DOHH2 (cell line): ENCODE measurements around the gene RNGTT.

Source experiments
- H3F3A ChIP-seq: fragments of 200-600 bp; sonication (generic), shearing (Covaris generic); 2 replicates; pipeline ENCODE4 v1.6.0; 2016; ENCODE audit warnings: antibody characterized with exemption, mild to moderate bottlenecking; ENCODE audit not compliant: control insufficient read depth, insufficient read depth
- H3K27ac ChIP-seq: fragments of 200-600 bp; sonication (generic); 2 replicates; pipeline ENCODE4 v1.5.1; 2014; ENCODE audit warnings: low read depth, mild to moderate bottlenecking, low read length, moderate library complexity
- H3K27me3 ChIP-seq: fragments of 200-600 bp; sonication (generic); 2 replicates; pipeline ENCODE4 v1.6.1; 2014; ENCODE audit warnings: mild to moderate bottlenecking, low read length, mixed read lengths; ENCODE audit not compliant: control insufficient read depth
- H3K36me3 ChIP-seq: fragments of 200-600 bp; sonication (generic); 2 replicates; pipeline ENCODE4 v1.6.1; 2014; ENCODE audit warnings: mild to moderate bottlenecking, low read length, moderate library complexity, mixed read lengths; ENCODE audit not compliant: control insufficient read depth
- H3K4me1 ChIP-seq: fragments of 200-600 bp; sonication (generic); 2 replicates; pipeline ENCODE4 v1.6.1; 2014; ENCODE audit warnings: mild to moderate bottlenecking, low read length, mixed read lengths; ENCODE audit not compliant: control insufficient read depth
- H3K4me2 ChIP-seq: fragments of 200-600 bp; sonication (generic); 2 replicates; pipeline ENCODE4 v1.6.0; 2014; ENCODE audit warnings: mild to moderate bottlenecking, low read length, moderate library complexity
- H3K4me3 ChIP-seq: fragments of 200-600 bp; sonication (generic); 2 replicates; pipeline ENCODE4 v1.5.1; 2014; ENCODE audit warnings: mild to moderate bottlenecking, low read length, mixed read lengths
- H3K79me2 ChIP-seq: fragments of 200-600 bp; sonication (generic); 2 replicates; pipeline ENCODE4 v1.6.1; 2014; ENCODE audit warnings: mild to moderate bottlenecking, low read length, mixed read lengths; ENCODE audit not compliant: control insufficient read depth
- H3K9me2 ChIP-seq: fragments of 200-600 bp; sonication (generic); replicated peaks from 2 replicates; pipeline ENCODE4 v1.6.1; 2014; ENCODE audit warnings: mild to moderate bottlenecking, low read length, mixed read lengths; ENCODE audit not compliant: control insufficient read depth
- H3K9me3 ChIP-seq: fragments of 200-600 bp; sonication (generic); 2 replicates; pipeline ENCODE4 v1.6.1; 2014; ENCODE audit warnings: antibody characterized with exemption, low read length, mixed read lengths; ENCODE audit not compliant: control insufficient read depth, insufficient read depth
- H4K20me1 ChIP-seq: fragments of 200-600 bp; sonication (generic); 2 replicates; pipeline ENCODE4 v1.6.0; 2014; ENCODE audit warnings: low read depth, mild to moderate bottlenecking, antibody characterized with exemption, low read length, moderate library complexity; ENCODE audit not compliant: control insufficient read depth, insufficient read depth
- CTCF ChIP-seq: fragments of 200-600 bp; sonication (generic); IDR thresholded peaks from one replicate; pipeline ENCODE4 v1.5.1; 2014; ENCODE audit warnings: antibody characterized with exemption, mild to moderate bottlenecking, low read depth, low read length; ENCODE audit not compliant: poor library complexity, severe bottlenecking
- EZH2phosphoT487 ChIP-seq: fragments of 200-600 bp; sonication (generic); IDR thresholded peaks from 2 replicates; pipeline ENCODE4 v1.6.1; 2017; ENCODE audit warnings: borderline replicate concordance, mild to moderate bottlenecking, antibody characterized with exemption, low read length, moderate library complexity, mixed read lengths

The RNGTT gene

DNA sequence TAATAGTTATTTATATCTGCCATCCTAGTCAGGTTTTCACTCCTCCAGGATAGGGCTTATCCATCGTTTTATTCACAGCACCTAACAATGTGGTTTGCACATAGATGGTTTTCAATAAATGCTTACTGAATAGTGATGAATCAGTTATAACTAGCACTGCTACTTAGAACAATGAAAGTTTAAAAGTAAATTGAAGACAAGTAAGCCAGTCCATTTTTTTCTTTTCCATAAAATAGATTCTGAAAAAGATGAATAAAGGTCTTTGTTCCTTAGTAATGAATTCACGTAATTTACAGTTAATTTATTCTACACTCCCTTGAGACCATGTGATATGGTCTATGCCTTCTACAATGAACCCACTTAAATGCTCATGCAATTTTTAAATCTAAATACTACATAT, 212.5 kb downstream of the RNGTT start:
- H3K79me2 ChIP-seq = no peaks in the 10 kb centered on the region
- TF ChIP-seq EZH2phosphoT487 = no peak
- TF ChIP-seq CTCF = no peak

GRCh38 chr6:88749849-88750248, 213.6 kb downstream of the RNGTT start:
- H3K4me1 ChIP-seq = peaks cover 3% of the 10 kb centered on the region; the same call in 1 of the 2 replicates
- H3F3A ChIP-seq = no peaks in the 10 kb centered on the region
- H3K27me3 ChIP-seq = no peaks in the 10 kb centered on the region
- H3K9me2 ChIP-seq = no peaks in the 10 kb centered on the region
- H3K79me2 ChIP-seq = no peaks in the 10 kb centered on the region
- no peak overlapping the region for H3K4me2 ChIP-seq
- no peak overlapping the region for H3K27ac ChIP-seq
- H4K20me1 ChIP-seq = no peaks in the 10 kb centered on the region
- H3K36me3 ChIP-seq = 0 out of 2 replicates have a peak, but pooled peaks cover 4% of the 10 kb centered on the region
- no peak overlapping the region for H3K4me3 ChIP-seq
- no peak for TF ChIP-seq EZH2phosphoT487
- TF ChIP-seq CTCF = no peak
- H3K9me3 ChIP-seq = no peaks in the 10 kb centered on the region

More for the DNA sequence above, 212.5 kb downstream of the RNGTT start:
- Histone ChIP-seq H3K4me2 (no peak overlapping the region), H3K36me3 (0 out of 2 replicates have a peak, but pooled peaks cover 6% of the 10 kb centered on the region), H3K4me1 (no peaks in the 10 kb centered on the region), H3K27me3 (no peaks in the 10 kb centered on the region), H3K4me3 (no peak overlapping the region), H3K27ac (no peak overlapping the region), H3K9me3 (no peaks in the 10 kb centered on the region), H3F3A (no peaks in the 10 kb centered on the region), H4K20me1 (no peaks in the 10 kb centered on the region), H3K9me2 (no peaks in the 10 kb centered on the region)

DNA sequence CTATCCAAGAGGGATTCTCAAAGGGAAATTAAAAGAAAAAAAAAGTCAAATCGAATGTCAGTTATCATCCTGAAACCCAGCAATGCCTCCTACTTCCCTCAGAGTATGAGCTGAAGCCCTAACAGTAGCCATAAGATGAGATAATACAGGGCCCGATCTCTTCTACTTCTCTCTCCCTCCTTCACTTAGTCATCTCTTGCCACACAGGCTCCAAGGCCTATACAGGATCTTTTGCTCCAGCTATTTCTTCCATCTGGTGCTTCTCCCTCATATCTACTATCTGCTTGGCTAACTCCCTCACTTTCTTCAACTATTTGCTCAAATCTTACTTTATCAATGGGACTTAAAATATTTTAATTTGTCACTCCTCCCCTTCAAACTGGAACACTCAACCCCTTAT, 215.3 kb downstream of the RNGTT start:
- Histone ChIP-seq H3K4me2 (no peak overlapping the region), H3K36me3 (no peaks in the 10 kb centered on the region), H3F3A (no peaks in the 10 kb centered on the region), H3K4me3 (no peak overlapping the region), H4K20me1 (no peaks in the 10 kb centered on the region), H3K9me2 (no peaks in the 10 kb centered on the region), H3K4me1 (peaks cover 6% of the 10 kb centered on the region; the same call in 1 of the 2 replicates), H3K27ac (no peak overlapping the region), H3K79me2 (no peaks in the 10 kb centered on the region), H3K9me3 (no peaks in the 10 kb centered on the region), H3K27me3 (no peaks in the 10 kb centered on the region)
- TF ChIP-seq EZH2phosphoT487 (no peak), CTCF (no peak)
